ENCODE data around the gene DKKL1.

Gene DKKL1

GRCh38 chr19:49387936-49388372 lies 24.3 kb downstream of the DKKL1 start, which contains the start of gene KASH5:
TSS of gene KASH5 (plus strand) at chr19:49388249. CDS start at chr19:49390884, 2,635 bp downstream.
- peaks cover 2 to 11% of the 10 kb centered on the region in 2 donors for H3K27me3 ChIP-seq (ENCODE audit: control insufficient read depth in 1 of 2, insufficient read depth in 2 of 2, low read length in 2 of 2)
- peak within 1 kb of the TSS in 1 of 2 donors; percentile 15 for H3K4me3 ChIP-seq (ENCODE audit: low read length in 2 of 2)
- H3K36me3 ChIP-seq (ENCODE audit: control insufficient read depth in 2 of 2, insufficient read depth in 2 of 2, low read length in 2 of 2) = no peaks in the 10 kb centered on the region
- no peak within 1 kb of the TSS for H3K9ac ChIP-seq (ENCODE audit: low read length in 2 of 2)
- H3K9me3 ChIP-seq (ENCODE audit: control insufficient read depth in 2 of 2, low read length in 2 of 2) = no peaks in the 10 kb centered on the region
- H3K27ac ChIP-seq (ENCODE audit: low read length) = no peak within 1 kb of the TSS
- H3K4me1 ChIP-seq (ENCODE audit: control insufficient read depth, insufficient read depth, low read length) = no peaks in the 10 kb centered on the region

- no peaks in the 10 kb centered on the region for H3K9me3 ChIP-seq (ENCODE audit: control insufficient read depth in 2 of 2, low read length in 2 of 2)
- no peak overlapping the region for H3K27ac ChIP-seq (ENCODE audit: low read length)
- no peak overlapping the region for H3K4me3 ChIP-seq (ENCODE audit: low read length in 2 of 2)
- peaks cover 10 to 13% of the 10 kb centered on the region in 2 donors for H3K27me3 ChIP-seq (ENCODE audit: control insufficient read depth in 1 of 2, insufficient read depth in 2 of 2, low read length in 2 of 2)
- H3K4me1 ChIP-seq (ENCODE audit: control insufficient read depth, insufficient read depth, low read length) = no peaks in the 10 kb centered on the region
- H3K9ac ChIP-seq (ENCODE audit: low read length in 2 of 2) = no peak overlapping the region
- no peaks in the 10 kb centered on the region for H3K36me3 ChIP-seq (ENCODE audit: control insufficient read depth in 2 of 2, insufficient read depth in 2 of 2, low read length in 2 of 2)
Measured at GRCh38 chr19:49389406-49389805, 25.7 kb downstream of the DKKL1 start.

- H3K9ac ChIP-seq (ENCODE audit: low read length in 2 of 2) = no peak overlapping the region
- no peaks in the 10 kb centered on the region for H3K9me3 ChIP-seq (ENCODE audit: control insufficient read depth in 2 of 2, low read length in 2 of 2)
- H3K36me3 ChIP-seq (ENCODE audit: control insufficient read depth in 2 of 2, insufficient read depth in 2 of 2, low read length in 2 of 2) = no peaks in the 10 kb centered on the region
- no peaks in the 10 kb centered on the region for H3K4me1 ChIP-seq (ENCODE audit: control insufficient read depth, insufficient read depth, low read length)
- no peak overlapping the region for H3K27ac ChIP-seq (ENCODE audit: low read length)
- peaks cover 16 to 17% of the 10 kb centered on the region in 2 donors for H3K27me3 ChIP-seq (ENCODE audit: control insufficient read depth in 1 of 2, insufficient read depth in 2 of 2, low read length in 2 of 2)
- no peak overlapping the region for H3K4me3 ChIP-seq (ENCODE audit: low read length in 2 of 2)
Measured at GRCh38 chr19:49390131-49390928, 26.7 kb downstream of the DKKL1 start.

GRCh38 chr19:49390929-49391359 lies 27.3 kb downstream of the DKKL1 start:
- peaks cover 16 to 17% of the 10 kb centered on the region in 2 donors for H3K27me3 ChIP-seq (ENCODE audit: control insufficient read depth in 1 of 2, insufficient read depth in 2 of 2, low read length in 2 of 2)
- H3K27ac ChIP-seq (ENCODE audit: low read length) = no peak overlapping the region
- H3K36me3 ChIP-seq (ENCODE audit: control insufficient read depth in 2 of 2, insufficient read depth in 2 of 2, low read length in 2 of 2) = no peaks in the 10 kb centered on the region
- H3K4me3 ChIP-seq (ENCODE audit: low read length in 2 of 2) = no peak overlapping the region
- H3K9me3 ChIP-seq (ENCODE audit: control insufficient read depth in 2 of 2, low read length in 2 of 2) = no peaks in the 10 kb centered on the region
- no peaks in the 10 kb centered on the region for H3K4me1 ChIP-seq (ENCODE audit: control insufficient read depth, insufficient read depth, low read length)
- H3K9ac ChIP-seq (ENCODE audit: low read length in 2 of 2) = no peak overlapping the region

GRCh38 chr19:49391581-49392399 lies 28.1 kb downstream of the DKKL1 start:
- Histone ChIP-seq H3K4me3 (ENCODE audit: low read length in 2 of 2) (no peak overlapping the region), H3K27me3 (ENCODE audit: control insufficient read depth in 1 of 2, insufficient read depth in 2 of 2, low read length in 2 of 2) (peaks cover 16 to 21% of the 10 kb centered on the region in 2 donors), H3K9ac (ENCODE audit: low read length in 2 of 2) (no peak overlapping the region), H3K4me1 (ENCODE audit: control insufficient read depth, insufficient read depth, low read length) (no peaks in the 10 kb centered on the region), H3K36me3 (ENCODE audit: control insufficient read depth in 2 of 2, insufficient read depth in 2 of 2, low read length in 2 of 2) (no peaks in the 10 kb centered on the region), H3K27ac (ENCODE audit: low read length) (no peak overlapping the region), H3K9me3 (ENCODE audit: control insufficient read depth in 2 of 2, low read length in 2 of 2) (no peaks in the 10 kb centered on the region)

- H3K9ac ChIP-seq (ENCODE audit: low read length in 2 of 2) = no peak overlapping the region
- no peaks in the 10 kb centered on the region for H3K36me3 ChIP-seq (ENCODE audit: control insufficient read depth in 2 of 2, insufficient read depth in 2 of 2, low read length in 2 of 2)
- H3K27ac ChIP-seq (ENCODE audit: low read length) = no peak overlapping the region
- H3K4me1 ChIP-seq (ENCODE audit: control insufficient read depth, insufficient read depth, low read length) = no peaks in the 10 kb centered on the region
- H3K4me3 ChIP-seq (ENCODE audit: low read length in 2 of 2) = no peak overlapping the region
- no peaks in the 10 kb centered on the region for H3K9me3 ChIP-seq (ENCODE audit: control insufficient read depth in 2 of 2, low read length in 2 of 2)
- H3K27me3 ChIP-seq (ENCODE audit: control insufficient read depth in 1 of 2, insufficient read depth in 2 of 2, low read length in 2 of 2) = peaks cover 16 to 24% of the 10 kb centered on the region in 2 donors
Measured at GRCh38 chr19:49393881-49394280, 30.2 kb downstream of the DKKL1 start.

- no peaks in the 10 kb centered on the region for H3K4me1 ChIP-seq (ENCODE audit: control insufficient read depth, insufficient read depth, low read length)
- no peak overlapping the region for H3K4me3 ChIP-seq (ENCODE audit: low read length in 2 of 2)
- no peak overlapping the region for H3K27ac ChIP-seq (ENCODE audit: low read length)
- peaks cover 14 to 22% of the 10 kb centered on the region in 2 donors for H3K27me3 ChIP-seq (ENCODE audit: control insufficient read depth in 1 of 2, insufficient read depth in 2 of 2, low read length in 2 of 2)
- H3K36me3 ChIP-seq (ENCODE audit: control insufficient read depth in 2 of 2, insufficient read depth in 2 of 2, low read length in 2 of 2) = no peaks in the 10 kb centered on the region
- H3K9ac ChIP-seq (ENCODE audit: low read length in 2 of 2) = no peak overlapping the region
- H3K9me3 ChIP-seq (ENCODE audit: control insufficient read depth in 2 of 2, low read length in 2 of 2) = no peaks in the 10 kb centered on the region
Measured at GRCh38 chr19:49395581-49396407, 32.1 kb downstream of the DKKL1 start.

GRCh38 chr19:49396738-49397505 lies 33.2 kb downstream of the DKKL1 start:
- H3K27ac ChIP-seq (ENCODE audit: low read length) = no peak overlapping the region
- H3K9me3 ChIP-seq (ENCODE audit: control insufficient read depth in 2 of 2, low read length in 2 of 2) = no peaks in the 10 kb centered on the region
- peaks cover 14 to 17% of the 10 kb centered on the region in 2 donors for H3K27me3 ChIP-seq (ENCODE audit: control insufficient read depth in 1 of 2, insufficient read depth in 2 of 2, low read length in 2 of 2)
- no peak overlapping the region for H3K4me3 ChIP-seq (ENCODE audit: low read length in 2 of 2)
- H3K36me3 ChIP-seq (ENCODE audit: control insufficient read depth in 2 of 2, insufficient read depth in 2 of 2, low read length in 2 of 2) = no peaks in the 10 kb centered on the region
- H3K4me1 ChIP-seq (ENCODE audit: control insufficient read depth, insufficient read depth, low read length) = no peaks in the 10 kb centered on the region
- H3K9ac ChIP-seq (ENCODE audit: low read length in 2 of 2) = no peak overlapping the region

- H3K4me3 ChIP-seq (ENCODE audit: low read length in 2 of 2) = no peak overlapping the region
- H3K27ac ChIP-seq (ENCODE audit: low read length) = no peak overlapping the region
- H3K27me3 ChIP-seq (ENCODE audit: control insufficient read depth in 1 of 2, insufficient read depth in 2 of 2, low read length in 2 of 2) = peaks cover 14 to 17% of the 10 kb centered on the region in 2 donors
- H3K4me1 ChIP-seq (ENCODE audit: control insufficient read depth, insufficient read depth, low read length) = no peaks in the 10 kb centered on the region
- no peak overlapping the region for H3K9ac ChIP-seq (ENCODE audit: low read length in 2 of 2)
- no peaks in the 10 kb centered on the region for H3K36me3 ChIP-seq (ENCODE audit: control insufficient read depth in 2 of 2, insufficient read depth in 2 of 2, low read length in 2 of 2)
- H3K9me3 ChIP-seq (ENCODE audit: control insufficient read depth in 2 of 2, low read length in 2 of 2) = no peaks in the 10 kb centered on the region
Measured at GRCh38 chr19:49398001-49398615, 34.4 kb downstream of the DKKL1 start.

Measured in stomach smooth muscle (tissue), 2 donors.